Neutrophil (primary cell): Measurements from ENCODE around the gene ST7.

Source experiments
- H3K27ac ChIP-seq: fragments of 200-600 bp; sonication (generic); 2 replicates; pipeline ENCODE4 v1.5.1; 2016; ENCODE audit warnings: mild to moderate bottlenecking, moderate library complexity
- H3K27me3 ChIP-seq: fragments of 200-600 bp; sonication (generic); 2 replicates; pipeline ENCODE4 v1.6.0; 2016; ENCODE audit warnings: mild to moderate bottlenecking
- H3K36me3 ChIP-seq: fragments of 200-600 bp; sonication (generic); 2 replicates; pipeline ENCODE4 v1.5.1; 2017
- H3K4me1 ChIP-seq, 2 experiments: fragments of 200-600 bp in 1 of 2; sonication (generic) in 1 of 2; 1 replicate in 1 of 2; 2 replicates in 1 of 2; pipeline versions ENCODE4 v1.5.1 to v1.6.1; 2013 to 2016; ENCODE audit warnings: low read depth in 1 of 2, low read length in 1 of 2, mild to moderate bottlenecking in 1 of 2, moderate library complexity in 1 of 2; ENCODE audit not compliant: control insufficient read depth in 1 of 2, insufficient read depth in 1 of 2
- H3K4me3 ChIP-seq, 2 experiments: fragments of 200-600 bp in 1 of 2; sonication (generic) in 1 of 2; 1 replicate in 1 of 2; 2 replicates in 1 of 2; pipeline ENCODE4 v1.5.1; 2013 to 2016; ENCODE audit warnings: low read depth in 1 of 2, low read length in 1 of 2, mild to moderate bottlenecking in 1 of 2, moderate library complexity in 1 of 2
- H3K9me3 ChIP-seq: fragments of 200-600 bp; sonication (generic); 2 replicates; pipeline ENCODE4 v1.5.1; 2016
- TF ChIP-seq, protein P1 (sequence below): fragments of 200-600 bp; sonication (generic); IDR thresholded peaks from 2 replicates; pipeline ENCODE4 v1.5.1; 2016; ENCODE audit warnings: antibody characterized with exemption

ST7 gene

DNA sequence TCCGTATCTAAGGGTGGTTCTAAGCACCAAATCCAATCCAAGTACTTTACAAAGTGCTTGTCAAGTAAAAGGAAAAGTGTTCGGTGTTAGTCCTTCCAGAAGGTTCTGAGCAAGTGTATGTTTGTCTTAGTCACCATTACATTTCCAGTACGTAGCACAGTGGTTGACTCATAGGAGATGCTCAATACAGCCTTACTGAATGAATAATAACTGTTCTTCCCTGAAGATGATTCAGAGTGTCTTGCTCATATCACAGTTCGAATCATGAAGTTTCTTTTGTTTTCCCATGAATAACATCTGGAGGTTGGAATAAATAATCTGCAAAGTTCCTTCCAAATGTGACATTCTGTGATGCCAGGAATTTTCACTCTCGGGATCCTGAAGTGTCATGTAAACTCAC lies 316.1 kb downstream of the ST7 start:
- Histone ChIP-seq H3K9me3 (no peaks in the 10 kb centered on the region), H3K36me3 (no peaks in the 10 kb centered on the region), H3K4me3 (no peak overlapping the region), H3K4me1 (no peaks in the 10 kb centered on the region), H3K27ac (no peak overlapping the region), H3K27me3 (no peaks in the 10 kb centered on the region)
- TF ChIP-seq, protein P1, sequence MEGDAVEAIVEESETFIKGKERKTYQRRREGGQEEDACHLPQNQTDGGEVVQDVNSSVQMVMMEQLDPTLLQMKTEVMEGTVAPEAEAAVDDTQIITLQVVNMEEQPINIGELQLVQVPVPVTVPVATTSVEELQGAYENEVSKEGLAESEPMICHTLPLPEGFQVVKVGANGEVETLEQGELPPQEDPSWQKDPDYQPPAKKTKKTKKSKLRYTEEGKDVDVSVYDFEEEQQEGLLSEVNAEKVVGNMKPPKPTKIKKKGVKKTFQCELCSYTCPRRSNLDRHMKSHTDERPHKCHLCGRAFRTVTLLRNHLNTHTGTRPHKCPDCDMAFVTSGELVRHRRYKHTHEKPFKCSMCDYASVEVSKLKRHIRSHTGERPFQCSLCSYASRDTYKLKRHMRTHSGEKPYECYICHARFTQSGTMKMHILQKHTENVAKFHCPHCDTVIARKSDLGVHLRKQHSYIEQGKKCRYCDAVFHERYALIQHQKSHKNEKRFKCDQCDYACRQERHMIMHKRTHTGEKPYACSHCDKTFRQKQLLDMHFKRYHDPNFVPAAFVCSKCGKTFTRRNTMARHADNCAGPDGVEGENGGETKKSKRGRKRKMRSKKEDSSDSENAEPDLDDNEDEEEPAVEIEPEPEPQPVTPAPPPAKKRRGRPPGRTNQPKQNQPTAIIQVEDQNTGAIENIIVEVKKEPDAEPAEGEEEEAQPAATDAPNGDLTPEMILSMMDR = no peak

DNA sequence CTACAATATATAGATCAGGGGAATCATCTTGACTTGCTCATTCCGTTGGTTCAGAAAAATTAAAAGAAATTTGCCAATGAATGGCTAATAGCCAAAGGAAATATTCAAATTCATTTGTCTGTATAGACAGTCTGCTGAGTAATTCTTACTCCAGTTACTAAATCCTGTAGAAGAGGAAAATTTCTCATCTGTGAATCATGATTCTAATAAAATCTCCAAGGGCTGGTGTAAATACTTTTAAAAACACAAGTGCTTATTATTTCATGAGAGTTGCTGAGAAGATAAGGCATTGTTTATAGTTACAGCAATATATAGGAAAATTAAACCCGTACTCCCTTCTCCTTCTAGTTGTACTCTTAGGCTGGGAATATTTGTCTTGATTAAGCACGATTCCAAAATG lies 316.6 kb downstream of the ST7 start:
- no peaks in the 10 kb centered on the region for H3K27me3 ChIP-seq
- H3K36me3 ChIP-seq = no peaks in the 10 kb centered on the region
- H3K4me1 ChIP-seq = no peaks in the 10 kb centered on the region
- H3K9me3 ChIP-seq = no peaks in the 10 kb centered on the region
- H3K4me3 ChIP-seq = no peak overlapping the region
- H3K27ac ChIP-seq = no peak overlapping the region
- TF ChIP-seq, protein P1 = no peak

DNA sequence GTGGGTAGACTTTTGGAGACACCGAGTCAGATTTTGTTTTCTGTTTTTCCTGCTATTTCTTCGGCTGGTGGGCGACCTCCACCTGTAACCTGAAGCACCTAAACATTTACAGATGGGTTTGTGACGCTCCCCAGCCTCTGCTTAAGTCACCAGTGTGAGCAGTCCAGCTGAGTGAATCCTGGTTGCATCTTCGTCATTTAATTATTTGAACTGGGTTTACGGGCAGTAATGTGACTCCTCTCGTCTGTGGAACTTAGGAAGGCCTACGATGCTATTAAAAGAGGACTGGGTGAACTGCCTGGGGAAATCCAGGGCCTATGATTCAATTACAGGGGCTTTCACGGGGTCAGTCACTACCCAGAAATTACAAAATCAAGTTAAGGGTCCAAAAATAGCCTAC lies 317.1 kb downstream of the ST7 start:
- Histone ChIP-seq H3K9me3 (no peaks in the 10 kb centered on the region), H3K36me3 (no peaks in the 10 kb centered on the region), H3K4me1 (no peaks in the 10 kb centered on the region), H3K27me3 (no peaks in the 10 kb centered on the region), H3K4me3 (no peak overlapping the region), H3K27ac (no peak overlapping the region)
- TF ChIP-seq, protein P1 = no peak

DNA sequence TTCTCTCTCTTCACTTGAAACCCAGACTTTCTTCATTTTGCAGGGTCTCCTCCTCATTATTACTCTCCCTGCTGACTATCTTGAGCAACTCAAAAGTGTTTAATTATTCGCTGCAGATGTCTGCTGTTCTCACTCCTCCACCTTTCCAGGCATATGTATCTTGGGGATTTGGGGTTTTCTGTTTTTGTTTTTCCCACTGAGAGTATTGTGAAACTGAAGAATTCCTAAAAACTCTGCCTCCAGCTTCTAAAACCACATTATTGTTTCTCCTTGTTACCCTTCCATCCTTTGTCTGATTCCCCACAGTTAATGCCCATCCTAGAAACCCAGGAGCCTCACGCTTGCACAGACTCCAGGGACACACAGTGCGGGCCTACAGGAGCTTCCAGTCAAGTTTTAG lies 318.3 kb downstream of the ST7 start:
- Histone ChIP-seq H3K36me3 (no peaks in the 10 kb centered on the region), H3K27ac (no peak overlapping the region), H3K9me3 (no peaks in the 10 kb centered on the region), H3K4me3 (no peak overlapping the region), H3K27me3 (no peaks in the 10 kb centered on the region), H3K4me1 (no peaks in the 10 kb centered on the region)
- TF ChIP-seq, protein P1 = no peak

DNA sequence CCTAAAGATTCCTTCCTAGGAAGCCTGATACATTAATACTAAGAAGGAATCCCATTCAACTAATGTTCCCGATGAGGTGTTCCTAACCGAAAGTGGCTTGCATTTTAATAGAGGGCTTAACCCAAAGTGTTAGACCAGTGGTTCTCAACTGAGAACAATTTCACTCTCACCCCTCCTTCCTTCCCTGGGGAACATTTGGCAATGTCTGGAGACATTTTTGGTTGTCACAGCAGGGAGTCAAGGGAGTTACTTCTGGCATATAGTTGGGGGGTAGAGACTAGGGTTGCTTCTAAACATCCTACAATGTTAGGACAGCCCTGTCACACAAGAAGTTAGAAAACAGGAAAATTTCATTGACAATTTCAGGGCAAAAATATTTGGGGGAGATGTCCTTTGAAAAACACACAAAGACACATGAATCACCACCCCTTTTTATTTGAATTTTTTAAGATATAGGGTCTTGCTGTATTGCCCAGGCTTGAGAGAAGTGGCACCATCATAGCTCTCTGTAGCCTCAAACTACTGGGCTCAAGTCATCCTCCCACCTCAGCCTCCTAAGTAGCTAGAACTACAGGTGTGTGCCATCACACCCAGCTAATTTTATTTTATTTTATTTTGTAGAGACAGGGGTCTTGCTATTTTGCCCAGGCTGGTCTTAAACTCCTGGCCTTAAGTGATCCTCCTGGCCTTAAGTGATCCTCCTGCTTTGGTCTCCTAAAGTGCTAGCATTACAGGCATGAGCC lies 318.9 kb downstream of the ST7 start:
- no peak overlapping the region for H3K4me3 ChIP-seq
- H3K36me3 ChIP-seq = no peaks in the 10 kb centered on the region
- no peaks in the 10 kb centered on the region for H3K9me3 ChIP-seq
- no peaks in the 10 kb centered on the region for H3K4me1 ChIP-seq
- H3K27me3 ChIP-seq = no peaks in the 10 kb centered on the region
- TF ChIP-seq, protein P1 = no peak
- no peak overlapping the region for H3K27ac ChIP-seq
